ENCODE results near the gene TOR3A. TPM values are rescaled to one million over a fixed set of nuclear protein-coding genes. Genes with fewer than 3 reads are reported as not detected.

TOR3A gene
- total and polyA plus RNA-seq, 7 donors = 8.3 to 53.5 (median 38.8) TPM

GRCh38 chr1:179042087-179042486 is 39.8 kb upstream of the TOR3A start:
- Histone ChIP-seq H3K27me3 (no peaks in the 10 kb centered on the region), H3K27ac (no peak overlapping the region), H3K9me3 (no peaks in the 10 kb centered on the region), H3K36me3 (no peaks in the 10 kb centered on the region), H3K4me3 (no peak overlapping the region), H3K4me1 (peaks cover 0 to 27% (median 19%) of the 10 kb centered on the region in 4 donors)
- intact Hi-C loops (cut with DNase I) = no loop called here
- DNase-seq = no peak
- 97 to 98% methylated on average over 8 of the region's 8 CpGs for WGBS, 2 donors
- no peak for TF ChIP-seq POLR2A (IDR thresholded peaks at IDR 0.05)
- TF ChIP-seq CTCF (IDR thresholded peaks at IDR 0.05) = no peak
- TF ChIP-seq EP300 (IDR thresholded peaks at IDR 0.05) = no peak
- no peak for TF ChIP-seq POLR2AphosphoS5 (IDR thresholded peaks at IDR 0.05)

- 96 to 98% methylated on average over 5 of the region's 5 CpGs for WGBS, 2 donors
- H3K36me3 ChIP-seq = no peaks in the 10 kb centered on the region
- DNase-seq = no peak
- no peak overlapping the region for H3K4me3 ChIP-seq
- H3K27me3 ChIP-seq = no peaks in the 10 kb centered on the region
- H3K4me1 ChIP-seq = peaks cover 0 to 27% (median 21%) of the 10 kb centered on the region in 4 donors
- intact Hi-C loops (cut with DNase I) = no loop called here
- no peaks in the 10 kb centered on the region for H3K9me3 ChIP-seq
- TF ChIP-seq EP300 (IDR thresholded peaks at IDR 0.05) (no peak), POLR2AphosphoS5 (IDR thresholded peaks at IDR 0.05) (no peak), CTCF (IDR thresholded peaks at IDR 0.05) (no peak), POLR2A (IDR thresholded peaks at IDR 0.05) (no peak)
- no peak overlapping the region for H3K27ac ChIP-seq
Observed at GRCh38 chr1:179042700-179043099, 39.2 kb upstream of the TOR3A start.

GRCh38 chr1:179043266-179043665 is 38.6 kb upstream of the TOR3A start:
- DNase-seq = no peak
- WGBS, 2 donors = 92 to 94% methylated on average over 4 of the region's 4 CpGs
- H3K4me3 ChIP-seq = no peak overlapping the region
- H3K36me3 ChIP-seq = no peaks in the 10 kb centered on the region
- H3K27me3 ChIP-seq = no peaks in the 10 kb centered on the region
- H3K4me1 ChIP-seq = peaks cover 0 to 28% (median 17%) of the 10 kb centered on the region in 4 donors
- intact Hi-C loops (cut with DNase I) = no loop called here
- no peak overlapping the region for H3K27ac ChIP-seq
- TF ChIP-seq EP300 (IDR thresholded peaks at IDR 0.05) (no peak), POLR2AphosphoS5 (IDR thresholded peaks at IDR 0.05) (no peak), CTCF (IDR thresholded peaks at IDR 0.05) (no peak), POLR2A (IDR thresholded peaks at IDR 0.05) (no peak)
- H3K9me3 ChIP-seq = no peaks in the 10 kb centered on the region

- no peaks in the 10 kb centered on the region for H3K9me3 ChIP-seq
- 97% methylated on average over 5 of the region's 5 CpGs for WGBS, 2 donors
- H3K27ac ChIP-seq = no peak overlapping the region
- no peaks in the 10 kb centered on the region for H3K27me3 ChIP-seq
- H3K36me3 ChIP-seq = no peaks in the 10 kb centered on the region
- intact Hi-C loops (cut with DNase I) = no loop called here
- no peak for DNase-seq
- no peak overlapping the region for H3K4me3 ChIP-seq
- H3K4me1 ChIP-seq = peaks cover 0 to 25% (median 11%) of the 10 kb centered on the region in 4 donors
- TF ChIP-seq POLR2A (IDR thresholded peaks at IDR 0.05) = no peak
Observed at GRCh38 chr1:179043907-179044306, 38.0 kb upstream of the TOR3A start.

GRCh38 chr1:179046808-179047635 is 34.8 kb upstream of the TOR3A start:
- no peaks in the 10 kb centered on the region for H3K9me3 ChIP-seq
- DNase-seq = no peak
- no peak overlapping the region for H3K4me3 ChIP-seq
- no peak overlapping the region for H3K27ac ChIP-seq
- peaks cover 0 to 3% (median 0%) of the 10 kb centered on the region in 4 donors for H3K36me3 ChIP-seq
- no peaks in the 10 kb centered on the region for H3K27me3 ChIP-seq
- no peak for TF ChIP-seq CTCF (IDR thresholded peaks at IDR 0.05)
- TF ChIP-seq POLR2A (IDR thresholded peaks at IDR 0.05) = no peak
- peaks cover 0 to 19% (median 8%) of the 10 kb centered on the region in 4 donors for H3K4me1 ChIP-seq
- intact Hi-C loops (cut with DNase I) = no loop called here
- 95 to 96% methylated on average over 14 of the region's 14 CpGs for WGBS, 2 donors
